Fibroblast of lung (primary cell): ENCODE results near the gene CAV3. TPM values are rescaled to one million over a fixed set of nuclear protein-coding genes. Genes with fewer than 3 reads are reported as not detected.

ENCODE experiments used
- DNase-seq, 2 donors: peaks; one replicate each; pipeline versions ENCODE4 v3.0.0 to v3.0.0-alpha.2; 2010; ENCODE audit warnings: low read depth in 2 of 2
- H2AFZ ChIP-seq: 2 replicates; pipeline ENCODE4 v1.5.1; 2012; ENCODE audit warnings: low read length, control low read depth, inconsistent platforms
- H3K27ac ChIP-seq: 2 replicates; pipeline ENCODE4 v1.5.1; 2011; ENCODE audit warnings: low read length, control low read depth; ENCODE audit not compliant: insufficient read depth
- H3K27me3 ChIP-seq: 2 replicates; pipeline ENCODE4 v1.5.1; 2011; ENCODE audit warnings: mild to moderate bottlenecking, low read length; ENCODE audit not compliant: control insufficient read depth, insufficient read depth
- H3K36me3 ChIP-seq: 2 replicates; pipeline ENCODE4 v1.5.1; 2011; ENCODE audit warnings: low read length; ENCODE audit not compliant: control insufficient read depth, insufficient read depth
- H3K4me1 ChIP-seq: 2 replicates; pipeline ENCODE4 v1.5.1; 2011; ENCODE audit warnings: low read length; ENCODE audit not compliant: control insufficient read depth, insufficient read depth; ENCODE audit errors: extremely low read depth
- H3K4me2 ChIP-seq: 2 replicates; pipeline ENCODE4 v1.5.1; 2011; ENCODE audit warnings: low read length, control low read depth; ENCODE audit not compliant: insufficient read depth; ENCODE audit errors: extremely low read depth
- H3K4me3 ChIP-seq, 4 experiments: fragments of 200-600 bp in 1 of 4; sonication (generic) in 1 of 4; replicated peaks in 1 of 4; 2 replicates each; pipeline ENCODE4 v1.5.1; 2011 to 2016; ENCODE audit warnings: low read length in 4 of 4, low read depth in 3 of 4, mild to moderate bottlenecking in 3 of 4, control low read depth in 2 of 4, inconsistent platforms in 1 of 4, mixed read lengths in 1 of 4; ENCODE audit not compliant: insufficient read depth in 1 of 4; ENCODE audit errors: control extremely low read depth in 1 of 4
- H3K79me2 ChIP-seq: 2 replicates; pipeline ENCODE4 v1.5.1; 2012; ENCODE audit warnings: mild to moderate bottlenecking, low read length, inconsistent platforms; ENCODE audit not compliant: control insufficient read depth, insufficient read depth
- H3K9ac ChIP-seq: 2 replicates; pipeline ENCODE4 v1.5.1; 2011; ENCODE audit warnings: mild to moderate bottlenecking, low read length, control low read depth; ENCODE audit not compliant: insufficient read depth
- H3K9me3 ChIP-seq: 2 replicates; pipeline ENCODE4 v1.5.1; 2012; ENCODE audit warnings: low read depth, low read length; ENCODE audit not compliant: control insufficient read depth, insufficient read depth
- H4K20me1 ChIP-seq: 2 replicates; pipeline ENCODE4 v1.5.1; 2011; ENCODE audit warnings: low read length; ENCODE audit not compliant: control insufficient read depth, insufficient read depth; ENCODE audit errors: extremely low read depth
- EZH2 ChIP-seq: IDR thresholded peaks from 2 replicates; pipeline ENCODE4 v1.5.1; 2012; ENCODE audit warnings: low read length, control low read depth, mild to moderate bottlenecking; ENCODE audit errors: missing control alignments
- polyA plus RNA-seq, 2 donors: library from polyadenylated mRNA; depleted of rRNA in 1 of 2; stranded (reverse) in 1 of 2; unstranded in 1 of 2; fragments of >200 nt; gene quantifications; 2 replicates each; pipeline ENCODE4 v1.2.1, GENCODE V29; 2011 to 2012; ENCODE audit warnings: missing spikeins in 1 of 2
- total RNA-seq: library from RNA; depleted of rRNA; stranded (reverse); fragments of >200 nt; gene quantifications from 2 replicates; pipeline ENCODE4 v1.2.1, GENCODE V29; 2014
- TF ChIP-seq, protein P1 (sequence below), 2 donors: IDR thresholded peaks in 1 of 2; conservative IDR thresholded peaks in 1 of 2; 1 replicate in 1 of 2; 2 replicates in 1 of 2; pipeline ENCODE4 v1.5.1; 2011 to 2012; ENCODE audit warnings: low read length in 2 of 2, control low read depth in 1 of 2, inconsistent platforms in 1 of 2, low read depth in 1 of 2, mild to moderate bottlenecking in 1 of 2

Gene CAV3
- total and polyA plus RNA-seq, 2 donors (not counting 1 experiment from before 2014, with no cell fraction given): not detected

DNA sequence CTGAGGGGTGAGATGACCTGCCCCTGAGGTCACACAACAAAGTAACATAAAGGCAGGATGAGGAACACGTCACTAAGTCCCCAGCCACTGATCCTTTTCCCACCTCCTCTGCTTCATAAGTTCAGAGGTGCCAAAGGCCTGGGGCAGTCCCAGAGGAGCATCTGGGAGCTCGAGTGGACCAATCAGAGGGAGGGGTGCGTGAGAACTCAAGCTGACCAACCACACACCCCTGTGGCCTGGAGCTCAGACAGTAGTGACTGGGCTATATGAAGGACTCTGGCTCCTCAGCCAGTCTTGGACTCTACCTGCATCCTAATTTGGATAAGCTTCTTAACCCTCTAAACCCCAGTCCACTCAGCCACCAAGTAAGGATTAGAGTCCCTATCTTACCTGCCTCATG, 28.0 kb upstream of the CAV3 start:
- H3K4me3 ChIP-seq: no peak overlapping the region
- no peaks in the 10 kb centered on the region for H3K4me1 ChIP-seq
- no peak for TF ChIP-seq EZH2
- TF ChIP-seq, protein P1, sequence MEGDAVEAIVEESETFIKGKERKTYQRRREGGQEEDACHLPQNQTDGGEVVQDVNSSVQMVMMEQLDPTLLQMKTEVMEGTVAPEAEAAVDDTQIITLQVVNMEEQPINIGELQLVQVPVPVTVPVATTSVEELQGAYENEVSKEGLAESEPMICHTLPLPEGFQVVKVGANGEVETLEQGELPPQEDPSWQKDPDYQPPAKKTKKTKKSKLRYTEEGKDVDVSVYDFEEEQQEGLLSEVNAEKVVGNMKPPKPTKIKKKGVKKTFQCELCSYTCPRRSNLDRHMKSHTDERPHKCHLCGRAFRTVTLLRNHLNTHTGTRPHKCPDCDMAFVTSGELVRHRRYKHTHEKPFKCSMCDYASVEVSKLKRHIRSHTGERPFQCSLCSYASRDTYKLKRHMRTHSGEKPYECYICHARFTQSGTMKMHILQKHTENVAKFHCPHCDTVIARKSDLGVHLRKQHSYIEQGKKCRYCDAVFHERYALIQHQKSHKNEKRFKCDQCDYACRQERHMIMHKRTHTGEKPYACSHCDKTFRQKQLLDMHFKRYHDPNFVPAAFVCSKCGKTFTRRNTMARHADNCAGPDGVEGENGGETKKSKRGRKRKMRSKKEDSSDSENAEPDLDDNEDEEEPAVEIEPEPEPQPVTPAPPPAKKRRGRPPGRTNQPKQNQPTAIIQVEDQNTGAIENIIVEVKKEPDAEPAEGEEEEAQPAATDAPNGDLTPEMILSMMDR (conservative IDR thresholded peaks at IDR 0.05 in 1 of 2, IDR thresholded peaks at IDR 0.05 in 1 of 2; ENCODE audit: low read depth in 1 of 2, low read length in 2 of 2): no peak

DNA sequence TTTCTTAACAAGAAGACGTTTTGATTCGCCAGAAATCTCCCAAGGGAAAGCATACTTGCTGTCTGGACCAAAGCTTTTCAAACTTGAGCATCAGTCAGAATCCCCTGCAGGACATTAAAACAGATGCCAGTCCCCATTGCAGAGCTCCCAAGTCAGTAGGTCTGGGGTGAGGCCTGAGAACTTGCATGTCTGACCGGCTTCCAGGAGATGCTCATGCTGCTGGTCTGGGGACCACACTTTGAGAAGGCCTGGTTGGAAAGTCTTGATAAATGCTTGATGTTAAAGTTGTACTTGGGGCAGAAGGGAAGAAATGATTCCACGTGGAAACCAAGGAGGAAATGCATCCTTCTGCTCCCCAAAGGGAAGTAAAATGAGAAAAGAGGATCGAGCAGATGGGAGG, 24.3 kb upstream of the CAV3 start:
- DNase-seq: no peak
- no peaks in the 10 kb centered on the region for H3K9me3 ChIP-seq
- no peak overlapping the region for H3K4me3 ChIP-seq
- H3K27ac ChIP-seq: no peak overlapping the region
- H3K4me2 ChIP-seq: no peak overlapping the region
- no peak overlapping the region for H2AFZ ChIP-seq
- H3K4me1 ChIP-seq: peaks cover 2% of the 10 kb centered on the region
- no peaks in the 10 kb centered on the region for H4K20me1 ChIP-seq
- H3K9ac ChIP-seq: no peak overlapping the region
- no peaks in the 10 kb centered on the region for H3K27me3 ChIP-seq
- H3K79me2 ChIP-seq: no peaks in the 10 kb centered on the region
- no peak for TF ChIP-seq EZH2
- TF ChIP-seq, protein P1 (conservative IDR thresholded peaks at IDR 0.05 in 1 of 2, IDR thresholded peaks at IDR 0.05 in 1 of 2; ENCODE audit: low read depth in 1 of 2, low read length in 2 of 2): no peak
- H3K36me3 ChIP-seq: no peaks in the 10 kb centered on the region

More for the DNA sequence above, 28.0 kb upstream of the CAV3 start:
- DNase-seq: no peak
- Histone ChIP-seq H3K9ac (no peak overlapping the region), H3K9me3 (no peaks in the 10 kb centered on the region), H3K27me3 (no peaks in the 10 kb centered on the region), H3K79me2 (no peaks in the 10 kb centered on the region), H3K27ac (no peak overlapping the region), H3K36me3 (no peaks in the 10 kb centered on the region), H3K4me2 (no peak overlapping the region), H2AFZ (no peak overlapping the region), H4K20me1 (no peaks in the 10 kb centered on the region)

DNA sequence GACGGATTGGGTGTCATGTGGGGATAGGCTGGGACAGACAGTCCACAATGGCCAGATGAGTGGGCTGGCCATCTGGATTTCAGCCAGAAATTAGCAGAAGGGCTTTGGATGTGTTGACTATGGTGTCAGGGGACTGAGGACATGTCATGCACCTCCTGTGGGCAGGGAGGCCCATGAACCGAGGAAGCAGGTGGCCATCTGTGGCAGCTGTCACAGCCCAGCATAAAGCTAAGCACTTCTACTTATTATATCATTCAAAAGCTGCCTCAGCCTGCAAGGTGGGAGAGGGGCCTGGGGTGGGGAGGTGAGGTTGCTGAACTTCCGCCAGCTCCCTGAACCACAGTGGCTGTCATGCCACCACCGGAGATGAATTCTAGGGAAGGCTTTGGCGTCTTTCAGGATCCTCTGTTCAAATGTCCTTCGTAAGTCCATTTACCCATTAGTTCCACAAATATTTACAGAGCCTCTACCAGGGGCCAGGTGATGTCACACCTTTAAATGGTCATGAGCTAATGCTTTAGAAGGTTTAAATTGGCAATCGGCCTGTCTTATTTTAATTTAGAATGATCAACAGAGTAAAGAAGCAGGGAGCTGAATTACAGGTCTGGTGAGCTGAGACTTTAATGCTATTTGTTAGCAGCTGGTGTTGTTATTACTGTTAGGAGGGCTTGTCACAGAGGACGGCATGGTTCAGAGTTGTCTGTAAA, 23.6 kb upstream of the CAV3 start:
- no peak for DNase-seq
- H3K27ac ChIP-seq: no peak overlapping the region
- H3K79me2 ChIP-seq: no peaks in the 10 kb centered on the region
- H3K4me2 ChIP-seq: no peak overlapping the region
- H3K36me3 ChIP-seq: no peaks in the 10 kb centered on the region
- no peaks in the 10 kb centered on the region for H3K27me3 ChIP-seq
- TF ChIP-seq, protein P1 (conservative IDR thresholded peaks at IDR 0.05 in 1 of 2, IDR thresholded peaks at IDR 0.05 in 1 of 2; ENCODE audit: low read depth in 1 of 2, low read length in 2 of 2): no peak
- no peak for TF ChIP-seq EZH2
- H3K9ac ChIP-seq: no peak overlapping the region
- H2AFZ ChIP-seq: no peak overlapping the region
- no peak overlapping the region for H3K4me3 ChIP-seq
- no peaks in the 10 kb centered on the region for H3K9me3 ChIP-seq
- peaks cover 2% of the 10 kb centered on the region for H3K4me1 ChIP-seq
- H4K20me1 ChIP-seq: no peaks in the 10 kb centered on the region
